ENCODE data around the gene C1orf226. TPM values are rescaled to one million over a fixed set of nuclear protein-coding genes. Genes with fewer than 3 reads are reported as not detected.
A peak's percentile ranks its signal among the peaks of the same experiment; 100 is the strongest.

Gene C1orf226
- total and polyA plus RNA-seq, 2 experiments from 2014 or later: under 0.01 to 0.08 TPM

DNA sequence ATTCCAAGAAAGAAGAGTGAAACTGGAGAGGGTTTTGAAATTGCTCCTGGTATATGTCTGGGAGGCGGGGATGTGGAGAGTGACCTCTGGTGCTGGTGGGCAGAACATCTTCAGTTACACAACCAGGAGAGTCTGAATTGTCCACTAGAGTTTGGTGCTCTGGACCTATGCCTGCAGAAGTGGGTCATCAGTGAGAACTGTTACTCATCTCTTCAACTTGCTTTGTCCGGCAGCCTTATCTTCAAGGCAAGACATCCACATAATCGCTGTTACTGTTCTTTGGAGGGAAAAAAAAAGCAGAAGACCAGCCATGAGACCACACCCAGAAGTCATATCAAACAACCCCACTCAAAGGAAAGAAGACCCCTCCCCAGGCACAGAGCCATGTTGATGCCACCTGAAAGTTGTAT is 15.5 kb downstream of the C1orf226 start:
- in situ Hi-C loops (cut with MboI): no loop called here

DNA sequence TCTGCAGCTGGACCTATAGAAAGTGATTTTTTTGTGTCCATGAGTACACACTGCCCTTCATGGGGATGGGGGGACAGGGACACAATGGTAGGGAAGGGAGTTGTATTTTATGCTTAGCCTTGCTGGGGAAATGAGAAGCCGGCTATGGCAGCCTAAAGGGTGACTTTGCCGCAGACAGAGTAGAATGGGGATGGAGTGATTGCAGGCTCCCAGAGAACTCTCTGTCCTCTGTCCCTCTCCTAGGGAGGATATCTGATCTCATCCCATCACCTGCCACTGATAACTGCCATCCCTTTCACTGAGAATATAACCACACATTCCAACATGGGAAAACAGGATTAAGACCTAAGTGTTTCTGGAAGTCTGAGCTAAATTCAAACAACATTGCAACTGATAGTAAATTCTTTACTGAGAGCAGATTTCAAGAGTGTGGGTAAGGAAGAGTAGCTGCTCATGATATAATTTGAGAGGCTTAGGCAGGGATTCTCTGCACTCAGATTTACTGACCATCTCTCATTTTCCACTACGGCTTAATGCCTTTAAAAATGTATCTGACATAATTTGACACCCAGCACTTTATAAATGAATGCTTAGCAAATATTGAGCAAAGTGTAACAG is 16.5 kb downstream of the C1orf226 start:
- WGBS, 2 experiments (ENCODE audit: low coverage in 1 of 2, low lambda C conversion rate in 2 of 2, missing lambda C conversion rate in 2 of 2): 80 to 86% methylated on average over 3 of the region's 3 CpGs
- Histone ChIP-seq H3F3A (ENCODE audit: insufficient read depth) (no peaks in the 10 kb centered on the region), H3K4me1 (ENCODE audit: insufficient read depth) (0 out of 2 replicates have a peak, but pooled peaks cover 4% of the 10 kb centered on the region), H3K9me3 (ENCODE audit: low read depth) (no peaks in the 10 kb centered on the region), H3K79me2 (ENCODE audit: insufficient read depth) (no peaks in the 10 kb centered on the region), H3K4me2 (ENCODE audit: unreplicated experiment) (no peak overlapping the region), H3K9me2 (ENCODE audit: insufficient read depth) (no peaks in the 10 kb centered on the region), H3K27me3 (replicated peaks; ENCODE audit: insufficient read depth) (no peaks in the 10 kb centered on the region), H2AFZ (no peak overlapping the region), H3K9ac (no peak overlapping the region), H3K4me3 (no peak overlapping the region), H3K36me3 (ENCODE audit: low read depth) (no peaks in the 10 kb centered on the region), H4K20me1 (ENCODE audit: insufficient read depth) (no peaks in the 10 kb centered on the region), H3K27ac (no peak overlapping the region)
- TF ChIP-seq EZH2 (IDR thresholded peaks at IDR 0.05; ENCODE audit: insufficient read depth, poor library complexity, severe bottlenecking) (no peak), EZH2phosphoT487 (IDR thresholded peaks at IDR 0.05; ENCODE audit: insufficient read depth, low read depth) (no peak)
- no peak for DNase-seq
- in situ Hi-C loops (cut with MboI): no loop called here

More for the DNA sequence above, 15.5 kb downstream of the C1orf226 start:
- DNase-seq: peak; percentile 76
- H3F3A ChIP-seq (ENCODE audit: insufficient read depth): no peaks in the 10 kb centered on the region
- no peak overlapping the region for H3K9ac ChIP-seq
- no peaks in the 10 kb centered on the region for H4K20me1 ChIP-seq (ENCODE audit: insufficient read depth)
- WGBS, 2 experiments (ENCODE audit: low coverage in 1 of 2, low lambda C conversion rate in 2 of 2, missing lambda C conversion rate in 2 of 2): 34 to 51% methylated on average over 3 of the region's 3 CpGs
- no peak for TF ChIP-seq EZH2phosphoT487 (IDR thresholded peaks at IDR 0.05; ENCODE audit: insufficient read depth, low read depth)
- no peak for TF ChIP-seq EZH2 (IDR thresholded peaks at IDR 0.05; ENCODE audit: insufficient read depth, poor library complexity, severe bottlenecking)
- no peaks in the 10 kb centered on the region for H3K27me3 ChIP-seq (replicated peaks; ENCODE audit: insufficient read depth)
- no peaks in the 10 kb centered on the region for H3K79me2 ChIP-seq (ENCODE audit: insufficient read depth)
- 0 out of 2 replicates have a peak, but pooled peaks cover 4% of the 10 kb centered on the region for H3K4me1 ChIP-seq (ENCODE audit: insufficient read depth)
- H3K9me2 ChIP-seq (ENCODE audit: insufficient read depth): no peaks in the 10 kb centered on the region
- no peaks in the 10 kb centered on the region for H3K36me3 ChIP-seq (ENCODE audit: low read depth)
- no peak overlapping the region for H2AFZ ChIP-seq
- no peak overlapping the region for H3K27ac ChIP-seq
- no peak overlapping the region for H3K4me3 ChIP-seq
- no peaks in the 10 kb centered on the region for H3K9me3 ChIP-seq (ENCODE audit: low read depth)
- H3K4me2 ChIP-seq (ENCODE audit: unreplicated experiment): no peak overlapping the region

DNA sequence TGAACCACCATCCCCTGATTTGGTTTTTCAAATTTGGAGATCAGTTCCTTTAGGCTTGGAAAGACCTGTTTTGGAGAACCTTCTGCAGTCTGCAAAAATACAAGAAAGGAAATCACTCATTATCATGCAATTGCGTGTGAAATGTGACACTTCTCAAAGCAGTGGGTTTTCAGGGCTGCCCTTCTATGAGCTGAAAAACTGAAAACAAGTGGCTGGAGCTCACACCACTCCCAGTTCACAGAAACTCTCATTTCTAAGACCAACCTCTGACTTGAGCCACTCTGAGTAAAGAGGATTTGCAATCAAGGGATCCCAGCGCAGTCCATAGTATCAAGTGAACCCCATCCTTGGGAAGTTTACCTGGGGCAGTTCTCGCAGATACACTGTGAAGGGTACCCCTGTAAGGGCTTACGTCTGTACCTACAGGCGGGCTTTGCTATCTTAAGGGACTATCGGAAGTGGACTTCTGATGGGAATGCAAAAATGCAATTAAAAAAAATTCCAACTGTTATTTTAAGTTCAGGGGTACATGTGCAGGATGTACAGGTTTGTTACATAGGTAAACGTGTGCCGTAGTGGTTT is 17.6 kb downstream of the C1orf226 start:
- no peak overlapping the region for H3K4me2 ChIP-seq (ENCODE audit: unreplicated experiment)
- H3F3A ChIP-seq (ENCODE audit: insufficient read depth): no peaks in the 10 kb centered on the region
- in situ Hi-C loops (cut with MboI): no loop called here
- 0 out of 2 replicates have a peak, but pooled peaks cover 6% of the 10 kb centered on the region for H3K4me1 ChIP-seq (ENCODE audit: insufficient read depth)
- no peaks in the 10 kb centered on the region for H3K36me3 ChIP-seq (ENCODE audit: low read depth)
- no peaks in the 10 kb centered on the region for H3K27me3 ChIP-seq (replicated peaks; ENCODE audit: insufficient read depth)
- H4K20me1 ChIP-seq (ENCODE audit: insufficient read depth): no peaks in the 10 kb centered on the region
- H3K27ac ChIP-seq: no peak overlapping the region
- 67 to 73% methylated on average over 8 of the region's 8 CpGs for WGBS, 2 experiments (ENCODE audit: low coverage in 1 of 2, low lambda C conversion rate in 2 of 2, missing lambda C conversion rate in 2 of 2)
- H2AFZ ChIP-seq: no peak overlapping the region
- no peaks in the 10 kb centered on the region for H3K9me3 ChIP-seq (ENCODE audit: low read depth)
- H3K4me3 ChIP-seq: no peak overlapping the region
- no peak overlapping the region for H3K9ac ChIP-seq
- no peak for DNase-seq
- TF ChIP-seq EZH2 (IDR thresholded peaks at IDR 0.05; ENCODE audit: insufficient read depth, poor library complexity, severe bottlenecking): no peak
- TF ChIP-seq EZH2phosphoT487 (IDR thresholded peaks at IDR 0.05; ENCODE audit: insufficient read depth, low read depth): no peak
- no peaks in the 10 kb centered on the region for H3K9me2 ChIP-seq (ENCODE audit: insufficient read depth)
- H3K79me2 ChIP-seq (ENCODE audit: insufficient read depth): no peaks in the 10 kb centered on the region

DNA sequence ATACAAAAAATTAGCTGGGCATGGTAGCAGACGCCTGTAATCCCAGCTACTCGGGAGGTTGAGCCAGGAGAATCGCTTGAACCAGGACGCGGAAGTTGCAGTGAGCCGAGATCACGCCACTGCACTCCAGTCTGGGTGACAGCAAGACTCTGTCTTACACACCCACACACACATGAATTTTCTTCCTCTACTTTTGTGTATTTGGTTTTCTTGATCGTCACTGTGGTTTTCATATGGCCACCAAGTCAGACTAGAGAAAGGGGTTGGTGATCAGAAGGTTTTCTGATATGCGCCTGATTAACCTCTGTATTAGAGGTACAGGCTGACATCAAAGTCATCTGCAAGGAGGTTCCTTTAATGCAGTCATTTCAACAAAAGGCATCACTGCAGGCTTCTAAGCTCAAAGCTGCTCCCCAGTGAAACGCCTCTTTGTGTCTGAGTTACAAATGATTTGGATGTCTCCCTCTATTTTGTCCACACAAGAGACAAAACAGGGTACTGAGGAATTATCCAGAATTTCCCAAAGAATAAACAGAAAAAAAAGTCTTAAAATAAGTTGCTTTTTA is 19.3 kb downstream of the C1orf226 start:
- Histone ChIP-seq H3K9me3 (ENCODE audit: low read depth) (no peaks in the 10 kb centered on the region), H3K27ac (no peak overlapping the region), H3K4me2 (ENCODE audit: unreplicated experiment) (no peak overlapping the region), H3K79me2 (ENCODE audit: insufficient read depth) (no peaks in the 10 kb centered on the region), H3K9me2 (ENCODE audit: insufficient read depth) (no peaks in the 10 kb centered on the region), H3K4me1 (ENCODE audit: insufficient read depth) (peaks cover 21% of the 10 kb centered on the region), H4K20me1 (ENCODE audit: insufficient read depth) (no peaks in the 10 kb centered on the region), H3K36me3 (ENCODE audit: low read depth) (no peaks in the 10 kb centered on the region), H3K27me3 (replicated peaks; ENCODE audit: insufficient read depth) (no peaks in the 10 kb centered on the region), H3K9ac (no peak overlapping the region), H3K4me3 (no peak overlapping the region), H2AFZ (no peak overlapping the region), H3F3A (ENCODE audit: insufficient read depth) (peaks cover 9% of the 10 kb centered on the region)
- DNase-seq: no peak
- TF ChIP-seq EZH2phosphoT487 (IDR thresholded peaks at IDR 0.05; ENCODE audit: insufficient read depth, low read depth): no peak
- TF ChIP-seq EZH2 (IDR thresholded peaks at IDR 0.05; ENCODE audit: insufficient read depth, poor library complexity, severe bottlenecking): no peak
- 78 to 83% methylated on average over 9 to 10 of the region's 10 CpGs for WGBS, 2 experiments (ENCODE audit: low coverage in 1 of 2, low lambda C conversion rate in 2 of 2, missing lambda C conversion rate in 2 of 2)
- in situ Hi-C loops (cut with MboI): no loop called here

Data from GM23248 (cell line).